Mesenchymal stem cell (in vitro differentiated cells and primary cell): ENCODE measurements around the gene KPNA6.
"Not testable (repeated sequence)": the region's sequence is repeated elsewhere in the genome, so short reads cannot be mapped to it uniquely, and the experiment has no call there.

Source experiments
- DNase-seq: peaks from one replicate; pipeline ENCODE4 v3.0.0-alpha.2; 2013
- H2AFZ ChIP-seq: one replicate; pipeline ENCODE4 v1.6.1; 2013; ENCODE audit warnings: low read depth, mild to moderate bottlenecking, control low read depth, inconsistent platforms, low read length, moderate library complexity
- H2AK5ac ChIP-seq: 2 replicates; pipeline ENCODE4 v1.6.1; 2013; ENCODE audit warnings: low read length, moderate library complexity, mild to moderate bottlenecking, inconsistent platforms; ENCODE audit not compliant: severe bottlenecking
- H2BK120ac ChIP-seq: one replicate; pipeline ENCODE4 v1.6.1; 2013; ENCODE audit warnings: low read depth, mild to moderate bottlenecking, inconsistent platforms, low read length, moderate library complexity
- H2BK12ac ChIP-seq, 2 experiments: one replicate each; pipeline ENCODE4 v1.6.1; 2013; ENCODE audit warnings: inconsistent platforms in 2 of 2, low read length in 2 of 2, mild to moderate bottlenecking in 2 of 2, moderate library complexity in 2 of 2, control low read depth in 1 of 2
- H2BK15ac ChIP-seq: one replicate; pipeline ENCODE4 v1.6.1; 2013; ENCODE audit warnings: mild to moderate bottlenecking, low read depth, inconsistent platforms; ENCODE audit not compliant: poor library complexity, severe bottlenecking
- H2BK5ac ChIP-seq: 2 replicates; pipeline ENCODE4 v1.6.1; 2013; ENCODE audit warnings: low read depth, mild to moderate bottlenecking, low read length, control low read depth, inconsistent platforms; ENCODE audit not compliant: poor library complexity, severe bottlenecking
- H3K14ac ChIP-seq, 2 experiments: one replicate each; pipeline ENCODE4 v1.6.1; 2013; ENCODE audit warnings: inconsistent platforms in 2 of 2, low read length in 2 of 2, control low read depth in 1 of 2, mild to moderate bottlenecking in 1 of 2, moderate library complexity in 1 of 2
- H3K18ac ChIP-seq, 2 experiments: one replicate each; pipeline ENCODE4 v1.6.1; 2013; ENCODE audit warnings: inconsistent platforms in 2 of 2, low read length in 2 of 2, control low read depth in 1 of 2, low read depth in 1 of 2, mild to moderate bottlenecking in 1 of 2
- H3K23ac ChIP-seq, 2 experiments: one replicate each; pipeline ENCODE4 v1.6.1; 2013; ENCODE audit warnings: inconsistent platforms in 2 of 2, low read length in 2 of 2, mild to moderate bottlenecking in 2 of 2, moderate library complexity in 2 of 2, control low read depth in 1 of 2
- H3K27ac ChIP-seq: 2 replicates; pipeline ENCODE4 v1.5.1; 2013; ENCODE audit warnings: mild to moderate bottlenecking, moderate library complexity, low read length, control low read depth, inconsistent platforms; ENCODE audit not compliant: poor library complexity, severe bottlenecking
- H3K27me3 ChIP-seq, 2 experiments: 2 replicates each; pipeline versions ENCODE4 v1.6.1 to v1.7.0; 2013; ENCODE audit warnings: low read length in 2 of 2, mild to moderate bottlenecking in 2 of 2, moderate library complexity in 2 of 2, control low read depth in 1 of 2, inconsistent platforms in 1 of 2; ENCODE audit not compliant: control insufficient read depth in 1 of 2, insufficient read depth in 1 of 2
- H3K36me3 ChIP-seq, 2 experiments: 2 replicates each; pipeline versions ENCODE4 v1.6.1 to v1.7.0; 2013; ENCODE audit warnings: low read length in 2 of 2, control low read depth in 1 of 2, inconsistent platforms in 1 of 2, low read depth in 1 of 2, mild to moderate bottlenecking in 1 of 2; ENCODE audit not compliant: insufficient read depth in 2 of 2, control insufficient read depth in 1 of 2
- H3K4ac ChIP-seq, 2 experiments: one replicate each; pipeline ENCODE4 v1.6.1; 2013; ENCODE audit warnings: inconsistent platforms in 2 of 2, low read length in 2 of 2, mild to moderate bottlenecking in 2 of 2, moderate library complexity in 2 of 2, control low read depth in 1 of 2, low read depth in 1 of 2
- H3K4me1 ChIP-seq: 2 replicates; pipeline ENCODE4 v1.6.1; 2013; ENCODE audit warnings: low read depth, low read length, control low read depth; ENCODE audit not compliant: control insufficient read depth, insufficient read depth
- H3K4me2 ChIP-seq: 2 replicates; pipeline ENCODE4 v1.6.1; 2013; ENCODE audit warnings: low read length, mild to moderate bottlenecking, inconsistent platforms; ENCODE audit not compliant: poor library complexity, severe bottlenecking
- H3K4me3 ChIP-seq, 2 experiments: 2 replicates each; pipeline versions ENCODE4 v1.5.1 to v1.7.0; 2013; ENCODE audit warnings: low read length in 2 of 2, mild to moderate bottlenecking in 2 of 2, control low read depth in 1 of 2, low read depth in 1 of 2; ENCODE audit not compliant: insufficient read depth in 1 of 2
- H3K79me1 ChIP-seq: replicated peaks from 2 replicates; pipeline ENCODE4 v1.6.1; 2013; ENCODE audit warnings: mild to moderate bottlenecking, control low read depth, low read length, inconsistent platforms; ENCODE audit not compliant: poor library complexity, severe bottlenecking
- H3K9ac ChIP-seq: 2 replicates; pipeline ENCODE4 v1.7.0; 2013; ENCODE audit warnings: mild to moderate bottlenecking, low read length, moderate library complexity
- H3K9me3 ChIP-seq: 2 replicates; pipeline ENCODE4 v1.7.0; 2013; ENCODE audit warnings: mild to moderate bottlenecking, low read length; ENCODE audit not compliant: control insufficient read depth
- H4K8ac ChIP-seq: one replicate; pipeline ENCODE4 v1.6.1; 2013; ENCODE audit warnings: inconsistent platforms, mild to moderate bottlenecking, low read length, moderate library complexity
- H4K91ac ChIP-seq: one replicate; pipeline ENCODE4 v1.6.1; 2013; ENCODE audit warnings: mild to moderate bottlenecking, low read length, inconsistent platforms
- WGBS: methylation state at CpG from one replicate; pipeline ENCODE4 v1.1.7; 2013; ENCODE audit warnings: mixed read lengths; 5-methylcytosine and 5-hydroxymethylcytosine counted together

The KPNA6 gene

DNA sequence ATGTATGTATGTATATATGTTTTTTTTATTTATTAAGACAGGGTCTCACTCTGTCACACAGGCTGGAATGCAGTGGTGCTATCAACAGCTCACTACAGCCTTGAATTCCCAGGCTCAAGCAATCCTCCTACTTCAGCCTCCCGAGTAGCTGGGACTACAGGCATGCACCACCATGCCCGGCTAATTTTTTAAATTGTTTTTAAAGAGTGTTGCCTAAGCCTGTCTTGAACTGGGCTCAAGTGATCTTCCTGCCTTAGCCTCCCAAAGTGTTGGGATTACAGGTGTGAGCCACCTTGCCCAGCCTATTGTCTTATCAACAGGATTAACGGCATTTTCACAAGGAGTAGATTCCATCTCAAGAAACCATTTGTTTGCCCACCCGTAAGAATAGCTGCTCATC is 5.6 kb downstream of the KPNA6 start:
- H3K9ac ChIP-seq, H2BK5ac ChIP-seq: not testable (repeated sequence)
- WGBS: 96% methylated on average over 4 of the region's 4 CpGs

DNA sequence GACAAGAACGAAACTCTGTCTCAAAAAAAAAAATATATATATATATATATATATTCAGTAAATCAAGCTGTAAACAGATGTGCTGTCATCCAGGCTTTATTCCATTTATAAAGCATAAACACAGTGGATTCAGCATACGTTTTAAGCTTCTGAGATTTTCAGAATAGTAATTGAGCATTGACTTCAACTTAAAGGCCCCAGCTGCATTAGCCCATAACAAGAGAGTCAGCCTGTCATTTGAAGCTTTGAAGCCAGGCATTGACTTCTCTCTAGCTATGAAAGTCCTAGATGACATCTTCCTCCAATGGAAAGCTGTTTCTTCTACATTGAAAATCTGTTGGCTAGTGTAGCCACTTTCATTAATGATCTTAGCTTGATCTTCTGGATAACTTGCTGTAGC is 6.6 kb downstream of the KPNA6 start:
- DNase-seq: no peak
- no peak overlapping the region for H3K4ac ChIP-seq
- H4K8ac ChIP-seq: no peak overlapping the region
- no peak overlapping the region for H2AFZ ChIP-seq
- 100% methylated on average over 1 of the region's 2 CpGs for WGBS
- no peak overlapping the region for H2BK15ac ChIP-seq
- H4K91ac ChIP-seq: no peak overlapping the region
- H3K14ac ChIP-seq: no peak overlapping the region
- H3K27ac ChIP-seq: no peak overlapping the region
- no peak overlapping the region for H2BK5ac ChIP-seq
- no peaks in the 10 kb centered on the region for H3K79me1 ChIP-seq
- H3K4me2 ChIP-seq: no peak overlapping the region
- H3K27me3 ChIP-seq: no peaks in the 10 kb centered on the region
- H3K23ac ChIP-seq: no peak overlapping the region
- H3K4me3 ChIP-seq: no peak overlapping the region
- H3K9ac ChIP-seq: no peak overlapping the region
- peaks cover 2 to 9% of the 10 kb centered on the region in 2 experiments for H3K36me3 ChIP-seq
- no peaks in the 10 kb centered on the region for H3K9me3 ChIP-seq
- H2AK5ac ChIP-seq: no peak overlapping the region
- H3K18ac ChIP-seq: peak overlapping the region in 1 of 2 experiments; percentile 2
- no peak overlapping the region for H2BK12ac ChIP-seq
- no peak overlapping the region for H2BK120ac ChIP-seq
- peaks cover 4% of the 10 kb centered on the region for H3K4me1 ChIP-seq

More for the DNA sequence above, 5.6 kb downstream of the KPNA6 start:
- not testable (repeated sequence) for H3K4me1 ChIP-seq, H3K9me3 ChIP-seq, H2BK12ac ChIP-seq, H3K27ac ChIP-seq, H3K14ac ChIP-seq, H3K4me3 ChIP-seq, DNase-seq, H2AK5ac ChIP-seq, H2BK15ac ChIP-seq, H2BK120ac ChIP-seq, H4K8ac ChIP-seq, H3K18ac ChIP-seq, H3K27me3 ChIP-seq, H3K23ac ChIP-seq, H3K79me1 ChIP-seq, H3K36me3 ChIP-seq, H3K4me2 ChIP-seq, H3K4ac ChIP-seq, H4K91ac ChIP-seq, H2AFZ ChIP-seq

DNA sequence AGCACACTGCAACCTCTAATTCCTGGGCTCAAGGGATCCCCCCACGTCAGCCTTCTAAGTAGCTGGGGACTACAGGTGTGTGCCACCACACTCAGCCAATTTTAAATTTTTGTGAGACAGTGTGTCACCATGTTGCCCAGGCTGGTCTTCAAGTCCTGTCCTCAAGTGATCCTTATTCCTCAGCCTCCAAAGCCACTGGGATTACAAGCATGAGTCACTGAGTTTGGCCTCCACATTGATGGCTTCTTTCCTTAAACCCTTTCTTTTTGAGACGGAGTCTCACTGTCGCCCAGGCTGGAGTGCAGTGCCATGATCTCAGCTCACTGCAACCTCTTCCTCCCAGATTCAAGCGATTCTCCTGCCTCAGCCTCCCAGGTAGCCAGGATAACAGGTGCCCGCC is 7.6 kb downstream of the KPNA6 start:
- no peak overlapping the region for H2BK120ac ChIP-seq
- H3K9me3 ChIP-seq: no peaks in the 10 kb centered on the region
- peak; percentile 58 for DNase-seq
- H2BK15ac ChIP-seq: no peak overlapping the region
- H3K14ac ChIP-seq: no peak overlapping the region
- peaks cover 6% of the 10 kb centered on the region for H3K4me1 ChIP-seq
- H3K18ac ChIP-seq: no peak overlapping the region
- peak overlapping the region; percentile 32 for H3K9ac ChIP-seq
- H2AK5ac ChIP-seq: peak overlapping the region; percentile 51
- H3K27me3 ChIP-seq: no peaks in the 10 kb centered on the region
- H3K23ac ChIP-seq: no peak overlapping the region
- H3K36me3 ChIP-seq: peaks cover 2 to 9% of the 10 kb centered on the region in 2 experiments
- H2BK12ac ChIP-seq: no peak overlapping the region
- H3K4me2 ChIP-seq: no peak overlapping the region
- WGBS: 89% methylated on average over 5 of the region's 5 CpGs
- H3K4me3 ChIP-seq: no peak overlapping the region
- no peaks in the 10 kb centered on the region for H3K79me1 ChIP-seq
- H3K27ac ChIP-seq: no peak overlapping the region
- H4K8ac ChIP-seq: no peak overlapping the region
- H3K4ac ChIP-seq: no peak overlapping the region
- no peak overlapping the region for H2AFZ ChIP-seq
- no peak overlapping the region for H4K91ac ChIP-seq
- H2BK5ac ChIP-seq: no peak overlapping the region

DNA sequence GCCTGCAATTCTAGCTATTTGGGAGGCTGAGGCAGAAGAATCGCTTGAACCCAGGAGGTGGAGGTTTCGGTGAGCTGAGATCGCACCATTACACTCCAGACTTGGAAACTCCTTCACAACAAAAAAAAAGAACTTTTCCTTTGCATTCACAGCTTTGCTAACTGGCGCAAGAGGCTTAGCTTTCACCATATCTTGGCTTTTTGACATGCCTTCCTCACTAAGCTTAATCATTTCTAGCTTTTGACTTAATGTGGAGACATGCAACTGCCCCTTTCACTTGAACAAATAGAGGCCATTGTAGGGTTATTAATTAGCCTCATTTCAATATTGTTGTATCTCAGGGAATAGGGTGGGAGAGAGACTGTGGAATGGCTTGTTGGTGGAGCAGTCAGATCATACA is 8.7 kb downstream of the KPNA6 start:
- H3K4me2 ChIP-seq: no peak overlapping the region
- peak overlapping the region; percentile 67 for H3K27ac ChIP-seq
- 98% methylated on average over 4 of the region's 4 CpGs for WGBS
- peak overlapping the region; percentile 36 for H3K9ac ChIP-seq
- H3K23ac ChIP-seq: no peak overlapping the region
- no peak overlapping the region for H2BK15ac ChIP-seq
- H3K14ac ChIP-seq: no peak overlapping the region
- H2AK5ac ChIP-seq: no peak overlapping the region
- H3K79me1 ChIP-seq: no peaks in the 10 kb centered on the region
- no peaks in the 10 kb centered on the region for H3K9me3 ChIP-seq
- H2BK5ac ChIP-seq: no peak overlapping the region
- no peak overlapping the region for H4K8ac ChIP-seq
- H3K36me3 ChIP-seq: peaks cover 2 to 9% of the 10 kb centered on the region in 2 experiments
- H3K4ac ChIP-seq: no peak overlapping the region
- H2AFZ ChIP-seq: no peak overlapping the region
- H4K91ac ChIP-seq: no peak overlapping the region
- no peak overlapping the region for H2BK120ac ChIP-seq
- peaks cover 12% of the 10 kb centered on the region for H3K4me1 ChIP-seq
- peak; percentile 42 for DNase-seq
- H3K4me3 ChIP-seq: peak overlapping the region in 1 of 2 experiments; percentile 42
- H3K18ac ChIP-seq: no peak overlapping the region
- no peaks in the 10 kb centered on the region for H3K27me3 ChIP-seq
- no peak overlapping the region for H2BK12ac ChIP-seq
